Mucosa of stomach (tissue), 1 donor: ENCODE results near the gene SPEG.
"Not testable (repeated sequence)": the region's sequence is repeated elsewhere in the genome, so short reads cannot be mapped to it uniquely, and the experiment has no call there.

Source experiments
- H3K27me3 ChIP-seq: one replicate; pipeline ENCODE4 v1.7.0; 2013; ENCODE audit warnings: mild to moderate bottlenecking, low read length; ENCODE audit not compliant: control insufficient read depth, insufficient read depth
- H3K36me3 ChIP-seq: one replicate; pipeline ENCODE4 v1.7.0; 2013; ENCODE audit warnings: low read length; ENCODE audit not compliant: control insufficient read depth, insufficient read depth
- H3K4me1 ChIP-seq: one replicate; pipeline ENCODE4 v1.7.0; 2013; ENCODE audit warnings: mild to moderate bottlenecking, low read length; ENCODE audit not compliant: control insufficient read depth, insufficient read depth
- H3K4me3 ChIP-seq: one replicate; pipeline ENCODE4 v1.7.0; 2013; ENCODE audit warnings: low read length
- H3K9ac ChIP-seq: one replicate; pipeline ENCODE4 v1.7.0; 2013; ENCODE audit warnings: mild to moderate bottlenecking, low read length, moderate library complexity
- H3K9me3 ChIP-seq: one replicate; pipeline ENCODE4 v1.7.0; 2013; ENCODE audit warnings: mild to moderate bottlenecking, low read length, moderate library complexity; ENCODE audit not compliant: control insufficient read depth
- donor health status: Pancreatic carcinoma.

SPEG gene

DNA sequence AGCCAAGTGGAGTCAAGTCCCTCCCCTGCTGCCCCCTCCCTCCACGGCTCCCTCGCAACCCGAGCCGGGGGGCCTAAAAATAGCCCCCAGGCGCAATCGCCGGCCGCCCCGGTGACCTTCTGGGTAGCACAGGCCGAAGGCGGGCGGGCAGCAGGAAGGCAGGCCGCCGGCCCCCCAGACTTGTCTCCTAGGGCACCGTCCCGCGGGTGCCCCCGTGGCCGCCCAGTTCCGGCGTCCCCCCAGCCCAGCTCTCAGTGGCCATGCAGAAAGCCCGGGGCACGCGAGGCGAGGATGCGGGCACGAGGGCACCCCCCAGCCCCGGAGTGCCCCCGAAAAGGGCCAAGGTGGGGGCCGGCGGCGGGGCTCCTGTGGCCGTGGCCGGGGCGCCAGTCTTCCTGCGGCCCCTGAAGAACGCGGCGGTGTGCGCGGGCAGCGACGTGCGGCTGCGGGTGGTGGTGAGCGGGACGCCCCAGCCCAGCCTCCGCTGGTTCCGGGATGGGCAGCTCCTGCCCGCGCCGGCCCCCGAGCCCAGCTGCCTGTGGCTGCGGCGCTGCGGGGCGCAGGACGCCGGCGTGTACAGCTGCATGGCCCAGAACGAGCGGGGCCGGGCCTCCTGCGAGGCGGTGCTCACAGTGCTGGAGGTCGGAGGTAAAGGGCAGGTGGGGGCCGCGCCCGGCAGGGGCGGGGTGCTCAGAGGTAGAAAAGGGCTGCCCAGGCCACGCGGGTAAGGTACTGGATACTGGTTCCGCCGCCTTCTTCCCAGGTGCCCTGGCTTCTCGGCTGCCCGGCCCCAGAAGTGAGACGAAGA is at the start of gene SPEG:
Gene SPEG, plus strand, starts transcription at position 126 of the 808 bp plus-strand sequence. Its CDS starts 135 bp downstream, at position 261.
- Histone ChIP-seq H3K9ac (no peak within 1 kb of the TSS), H3K27me3 (peaks cover 45% of the 10 kb centered on the region), H3K4me1 (peaks cover 5% of the 10 kb centered on the region), H3K9me3 (no peaks in the 10 kb centered on the region), H3K36me3 (no peaks in the 10 kb centered on the region), H3K4me3 (no peak within 1 kb of the TSS)

DNA sequence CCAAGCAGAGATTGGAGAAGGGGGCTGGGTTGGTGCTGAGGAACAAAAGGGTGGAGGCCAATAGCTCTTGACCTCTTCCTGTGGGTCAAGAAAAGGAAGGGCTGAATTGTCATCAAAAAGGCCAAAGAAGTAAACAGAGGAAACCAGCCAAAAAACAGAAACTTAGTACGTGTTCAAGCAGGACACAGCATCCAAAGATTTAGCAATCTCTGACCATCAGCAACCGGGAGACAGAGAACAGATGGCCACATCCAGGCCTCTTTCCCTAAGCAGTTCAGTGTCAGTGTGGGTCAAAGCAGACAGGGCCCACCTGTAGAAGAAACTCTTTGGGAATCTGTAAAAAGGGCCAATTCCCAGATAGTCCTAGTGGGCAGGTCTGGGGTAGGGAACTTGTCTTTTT is 49.8 kb upstream of the SPEG start:
- no peaks in the 10 kb centered on the region for H3K9me3 ChIP-seq
- H3K9ac ChIP-seq = no peak overlapping the region
- peaks cover 15% of the 10 kb centered on the region for H3K36me3 ChIP-seq
- no peak overlapping the region for H3K4me3 ChIP-seq
- H3K4me1 ChIP-seq = peaks cover 23% of the 10 kb centered on the region
- no peaks in the 10 kb centered on the region for H3K27me3 ChIP-seq

DNA sequence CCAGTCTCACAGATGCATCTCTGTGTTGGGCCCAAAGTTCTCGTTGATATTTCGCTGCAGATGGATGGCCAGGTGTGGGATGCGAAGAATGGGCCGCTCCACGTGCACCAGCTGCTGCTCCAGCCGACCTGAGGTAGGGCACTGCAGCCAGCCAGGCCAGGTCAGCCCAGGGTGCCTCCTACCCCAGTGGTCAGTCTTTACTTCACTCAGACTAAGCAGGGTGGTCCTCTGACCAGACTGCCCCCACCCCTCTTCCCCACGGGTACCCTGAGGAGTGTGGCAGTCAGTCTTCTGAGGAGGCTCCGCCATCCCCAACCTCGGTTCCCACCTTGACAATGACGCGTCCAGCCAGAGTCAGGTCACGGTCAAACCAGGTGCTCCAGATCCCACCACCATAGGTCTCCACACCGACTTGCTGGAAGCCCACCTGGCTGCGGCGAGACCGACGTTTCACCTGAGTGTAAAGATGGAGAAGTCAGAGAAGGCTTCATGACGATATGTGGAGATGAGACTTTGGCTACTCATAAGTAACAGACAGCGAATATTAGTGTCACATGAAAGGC is 48.6 kb upstream of the SPEG start:
- Histone ChIP-seq H3K4me1 (peaks cover 23% of the 10 kb centered on the region), H3K36me3 (peaks cover 15% of the 10 kb centered on the region), H3K9ac (no peak overlapping the region), H3K27me3 (no peaks in the 10 kb centered on the region), H3K9me3 (no peaks in the 10 kb centered on the region), H3K4me3 (no peak overlapping the region)

DNA sequence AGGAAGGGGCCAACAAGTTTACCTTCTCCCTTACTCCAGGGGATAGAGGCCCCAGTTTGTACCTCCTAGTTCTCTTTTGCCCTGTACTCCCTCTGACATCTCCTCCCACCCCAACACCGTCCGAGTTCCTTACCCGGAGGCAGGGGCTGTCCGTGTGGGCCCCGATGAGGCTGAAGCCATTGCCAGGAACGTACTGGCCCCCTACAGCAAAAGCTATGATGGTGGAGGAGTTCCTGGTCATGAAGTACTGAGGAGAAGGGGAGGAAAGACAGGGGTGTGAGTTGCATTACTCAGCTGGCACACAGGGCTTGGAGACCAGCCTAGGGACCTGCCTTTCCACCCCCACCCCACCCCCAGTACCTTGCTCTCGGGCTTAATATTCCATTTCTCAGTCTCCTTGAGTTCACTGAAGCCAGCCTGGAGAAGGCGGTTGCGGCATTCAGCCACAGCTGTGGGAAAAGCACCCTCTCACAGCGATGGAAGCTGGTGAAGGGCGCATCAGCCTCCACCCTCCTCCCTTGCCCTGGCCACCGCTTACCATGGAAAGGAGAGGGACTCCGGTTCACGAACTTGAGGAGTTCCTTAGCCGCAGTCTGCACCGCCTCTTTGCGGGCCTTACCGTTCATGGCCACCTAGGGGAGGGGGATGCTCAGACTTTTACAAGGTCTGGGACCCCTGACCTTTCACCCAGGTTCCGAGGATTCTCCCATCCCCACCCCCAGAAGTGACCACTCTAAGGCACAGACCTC is 47.9 kb upstream of the SPEG start:
- peak overlapping the region; percentile 86 for H3K9ac ChIP-seq
- H3K36me3 ChIP-seq = peaks cover 15% of the 10 kb centered on the region

DNA sequence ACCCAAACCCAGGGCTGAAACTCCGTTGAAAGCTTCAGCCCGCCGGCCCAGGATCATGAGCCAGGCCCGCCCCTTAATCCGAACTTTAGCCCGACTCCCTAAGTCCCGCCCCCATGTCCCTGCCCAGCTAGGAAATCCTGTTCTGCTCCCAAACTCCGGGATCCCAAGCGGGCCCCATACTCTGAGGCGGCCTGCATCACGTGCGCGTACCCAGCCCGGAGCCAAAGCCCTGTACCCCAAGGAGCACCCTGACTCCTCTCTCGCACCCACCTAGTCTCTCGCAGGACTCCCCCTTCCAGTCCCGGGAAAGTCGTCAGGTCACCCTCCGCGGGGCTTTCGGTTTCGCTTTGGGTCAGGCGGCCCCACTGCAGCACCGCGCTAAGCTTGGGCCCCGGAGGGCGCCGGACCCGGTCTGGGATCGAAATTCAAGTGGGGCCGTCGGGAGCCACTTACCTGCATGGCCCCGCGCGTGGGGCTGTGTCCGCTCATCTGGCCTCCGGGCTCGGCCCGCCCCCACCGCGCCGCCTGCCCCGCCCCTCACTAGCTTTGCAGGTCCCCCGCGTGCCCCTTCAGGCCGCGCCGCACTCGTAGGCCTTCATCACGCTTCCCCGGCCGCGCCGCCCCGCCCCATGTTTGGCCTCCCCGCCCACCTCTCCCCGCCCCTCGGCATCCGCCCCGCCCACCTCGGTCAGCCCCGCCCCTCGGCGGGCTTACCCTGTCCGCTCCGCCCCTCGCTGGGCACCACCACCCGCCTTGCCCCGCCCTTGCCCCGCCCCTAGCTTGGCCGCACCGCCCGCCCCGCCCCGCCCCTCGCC is 47.1 kb upstream of the SPEG start, which contains the start of gene DNPEP:
Gene DNPEP, minus strand, starts transcription at position 607 of the 815 bp plus-strand sequence. Its CDS starts 118 bp downstream, at position 489.
- H3K4me3 ChIP-seq = peak within 1 kb of the TSS; percentile 67
- H3K27me3 ChIP-seq = no peaks in the 10 kb centered on the region
- peaks cover 23% of the 10 kb centered on the region for H3K4me1 ChIP-seq
- no peaks in the 10 kb centered on the region for H3K9me3 ChIP-seq
- H3K9ac ChIP-seq = peak within 1 kb of the TSS; percentile 86
- H3K36me3 ChIP-seq = peaks cover 15% of the 10 kb centered on the region

More for the DNA sequence above, 47.9 kb upstream of the SPEG start:
- peaks cover 23% of the 10 kb centered on the region for H3K4me1 ChIP-seq
- H3K27me3 ChIP-seq = no peaks in the 10 kb centered on the region
- no peaks in the 10 kb centered on the region for H3K9me3 ChIP-seq
- peak overlapping the region; percentile 67 for H3K4me3 ChIP-seq

DNA sequence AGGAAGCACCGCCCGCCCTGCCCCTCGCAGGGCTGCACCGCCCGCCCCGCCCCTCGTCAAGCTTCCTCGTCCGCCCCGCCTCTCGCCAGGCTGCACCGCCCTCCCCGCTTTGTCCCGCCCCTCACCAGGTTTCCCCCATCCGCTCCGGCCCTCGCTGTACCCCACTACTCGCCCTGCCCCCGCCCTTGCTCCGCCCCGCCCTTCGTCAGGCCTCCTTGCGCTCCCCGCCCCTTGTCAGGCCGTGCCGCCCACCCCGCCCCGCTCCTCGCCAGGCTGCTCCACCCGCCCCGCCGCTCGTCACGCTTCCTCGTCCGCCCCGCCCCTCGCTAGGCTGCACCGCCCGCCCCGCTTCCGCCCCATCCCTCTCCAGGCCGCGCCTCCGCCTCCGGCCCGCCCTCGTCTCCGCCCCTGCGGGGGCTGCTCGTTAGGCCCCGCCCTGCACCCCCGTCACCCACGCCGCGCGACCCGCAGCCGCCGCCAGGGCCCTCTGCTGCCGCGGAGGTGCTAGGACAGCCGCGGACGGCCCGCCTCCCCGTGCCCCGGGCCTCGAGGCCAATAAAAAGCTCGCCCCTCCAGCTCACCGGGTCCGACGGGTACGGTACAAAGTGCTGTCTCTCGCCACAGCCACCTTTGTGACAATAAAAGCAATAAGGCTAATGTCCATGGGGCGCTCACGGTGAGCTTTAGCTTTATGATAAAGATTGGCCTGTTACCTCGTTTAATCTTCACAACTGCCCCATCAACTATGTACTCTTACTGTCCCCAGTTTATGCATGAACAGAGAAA is 46.3 kb upstream of the SPEG start:
- Histone ChIP-seq H3K9me3 (no peaks in the 10 kb centered on the region), H3K4me3 (no peak overlapping the region), H3K9ac (peak overlapping the region; percentile 56), H3K27me3 (no peaks in the 10 kb centered on the region), H3K36me3 (peaks cover 15% of the 10 kb centered on the region), H3K4me1 (peaks cover 23% of the 10 kb centered on the region)

DNA sequence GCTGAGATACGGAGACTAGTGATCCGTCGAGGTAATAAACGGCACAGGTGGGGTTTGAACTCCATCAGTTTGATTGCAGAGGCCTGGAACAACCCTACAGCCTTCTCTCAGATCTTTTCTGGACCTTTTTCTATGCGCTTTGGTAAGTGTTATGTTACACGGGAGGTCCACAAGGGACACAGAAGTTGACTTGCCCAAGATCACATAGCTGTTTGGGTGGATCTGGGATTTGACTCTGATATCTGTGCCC is 45.8 kb upstream of the SPEG start:
- Histone ChIP-seq H3K9ac (peak overlapping the region; percentile 56), H3K36me3 (peaks cover 15% of the 10 kb centered on the region), H3K4me3 (no peak overlapping the region), H3K4me1 (peaks cover 23% of the 10 kb centered on the region), H3K9me3 (no peaks in the 10 kb centered on the region), H3K27me3 (no peaks in the 10 kb centered on the region)

DNA sequence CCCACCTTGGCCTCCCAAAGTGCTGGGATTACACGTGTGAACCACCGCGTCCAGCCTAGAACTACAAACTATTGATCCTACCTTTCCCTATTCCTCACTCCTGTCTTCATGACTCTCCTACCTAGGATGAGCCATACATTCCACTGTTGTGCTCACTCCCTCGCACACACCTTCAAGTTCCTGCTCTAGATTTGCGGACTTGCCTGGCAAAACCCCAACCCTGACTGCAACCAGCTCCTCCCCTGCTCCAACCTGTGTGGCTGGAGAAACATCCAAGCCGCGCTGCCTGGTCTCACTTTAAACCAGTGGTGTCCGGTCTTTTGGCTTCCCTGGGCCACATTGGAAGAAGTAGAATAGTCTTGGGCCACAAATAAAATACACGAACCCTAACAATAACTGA is 41.9 kb upstream of the SPEG start:
- no peaks in the 10 kb centered on the region for H3K9me3 ChIP-seq
- H3K36me3 ChIP-seq = no peaks in the 10 kb centered on the region
- H3K9ac ChIP-seq = no peak overlapping the region
- H3K4me1 ChIP-seq = peaks cover 5% of the 10 kb centered on the region
- no peak overlapping the region for H3K4me3 ChIP-seq
- no peaks in the 10 kb centered on the region for H3K27me3 ChIP-seq

DNA sequence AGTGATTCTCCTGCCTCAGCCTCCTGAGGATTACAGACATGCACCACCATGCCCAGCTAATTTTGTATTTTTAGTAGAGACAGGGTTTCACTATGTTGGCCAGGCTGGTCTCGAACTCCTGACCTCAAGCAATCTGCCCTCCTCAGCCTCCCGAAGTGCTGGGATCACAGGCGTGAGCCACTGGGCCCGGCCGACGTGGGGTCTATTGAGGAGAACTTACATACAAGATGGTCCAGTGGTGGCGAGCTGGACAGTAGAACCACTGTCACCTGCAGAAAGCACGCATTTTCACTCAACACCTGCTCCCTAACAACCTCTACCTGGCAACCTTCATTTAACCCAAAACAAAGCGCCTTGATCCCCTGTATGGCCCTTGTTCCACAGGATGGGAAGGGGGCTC is 39.6 kb upstream of the SPEG start:
- not testable (repeated sequence) for H3K4me3 ChIP-seq, H3K36me3 ChIP-seq, H3K9ac ChIP-seq, H3K27me3 ChIP-seq, H3K9me3 ChIP-seq
- peaks cover 18% of the 10 kb centered on the region for H3K4me1 ChIP-seq

DNA sequence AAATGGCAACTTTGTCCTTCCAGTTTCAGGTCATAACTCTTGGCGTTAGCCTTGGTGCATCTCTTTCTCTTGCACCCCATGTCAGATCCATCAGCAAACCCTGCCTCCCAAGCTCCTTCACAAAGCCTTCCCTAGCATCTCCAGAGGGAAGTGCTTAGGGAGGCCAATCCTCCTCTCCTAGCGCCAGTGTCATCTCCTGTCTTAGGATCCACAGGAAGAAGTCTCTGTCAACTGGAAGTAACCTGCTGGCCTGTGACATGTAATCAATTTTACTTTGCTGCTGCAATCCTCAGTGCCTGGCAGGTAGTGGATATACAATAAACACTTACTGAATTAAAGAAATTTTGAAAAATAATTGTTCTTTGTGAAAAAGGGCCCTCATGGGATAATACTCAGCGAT is 39.0 kb upstream of the SPEG start:
- Histone ChIP-seq H3K9me3 (no peaks in the 10 kb centered on the region), H3K36me3 (no peaks in the 10 kb centered on the region), H3K4me1 (peaks cover 23% of the 10 kb centered on the region), H3K4me3 (no peak overlapping the region), H3K9ac (no peak overlapping the region), H3K27me3 (no peaks in the 10 kb centered on the region)

DNA sequence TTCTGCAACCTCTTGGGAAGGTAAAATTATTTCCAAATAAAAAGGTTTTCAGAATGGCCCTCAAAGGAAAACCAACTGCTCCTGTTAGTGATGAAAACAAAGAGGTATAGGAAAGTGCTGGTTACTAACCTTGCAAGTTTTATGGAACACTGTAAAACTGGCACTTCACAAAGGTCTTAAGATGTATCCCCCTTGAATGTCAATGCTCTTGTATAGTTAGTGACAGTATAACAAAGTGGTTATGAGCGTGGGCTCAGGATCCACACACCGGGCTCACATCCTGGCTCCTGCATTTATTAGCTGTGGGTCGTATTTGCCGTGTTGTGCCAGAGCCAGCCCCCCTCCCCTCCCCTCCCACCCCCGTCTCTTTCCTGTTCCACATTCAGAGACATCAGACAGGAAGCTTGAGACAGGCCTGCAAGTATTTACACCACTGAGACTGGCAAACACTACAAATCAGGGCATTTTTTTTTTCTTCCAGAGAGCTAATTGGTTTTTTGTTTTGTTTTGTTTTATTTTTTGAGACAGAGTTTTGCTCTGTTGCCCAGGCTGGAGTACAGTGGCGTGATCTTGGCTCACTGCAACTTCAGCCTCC is 37.7 kb upstream of the SPEG start:
- Histone ChIP-seq H3K4me3 (no peak overlapping the region), H3K4me1 (peaks cover 24% of the 10 kb centered on the region), H3K36me3 (no peaks in the 10 kb centered on the region), H3K9me3 (no peaks in the 10 kb centered on the region), H3K9ac (no peak overlapping the region), H3K27me3 (no peaks in the 10 kb centered on the region)
